DMS53 treated with DMSO at 0.1 percent for 48 hours (cell line): ENCODE data around the gene NINL.
A peak's percentile ranks its signal among the peaks of the same experiment; 100 is the strongest.

Source experiments
- DNase-seq: peaks from one replicate; lab custom pipeline; 2025; ENCODE audit not compliant: unreplicated experiment; lab: John Stamatoyannopoulos, UW

The NINL gene

GRCh38 chr20:25533920-25534700 lies 51.2 kb downstream of the NINL start:
- no peak for DNase-seq

GRCh38 chr20:25532971-25533391 lies 52.4 kb downstream of the NINL start:
- no peak for DNase-seq

- DNase-seq, result no peak
Observed at GRCh38 chr20:25532015-25532751, 53.1 kb downstream of the NINL start.

GRCh38 chr20:25529295-25529951 lies 55.9 kb downstream of the NINL start:
- no peak for DNase-seq

GRCh38 chr20:25527949-25528348 lies 57.4 kb downstream of the NINL start:
- DNase-seq, result no peak

- no peak for DNase-seq
Observed at GRCh38 chr20:25526446-25526845, 58.9 kb downstream of the NINL start.

GRCh38 chr20:25525867-25526266 lies 59.5 kb downstream of the NINL start:
- DNase-seq, result no peak

GRCh38 chr20:25525295-25525694 lies 60.0 kb downstream of the NINL start:
- no peak for DNase-seq

- DNase-seq, result no peak
Observed at GRCh38 chr20:25521382-25521781, 63.9 kb downstream of the NINL start.

- no peak for DNase-seq
Observed at GRCh38 chr20:25517124-25517523, 68.2 kb downstream of the NINL start.

- DNase-seq, result no peak
Observed at GRCh38 chr20:25514747-25515340, 70.5 kb downstream of the NINL start.

GRCh38 chr20:25514195-25514594 lies 71.1 kb downstream of the NINL start:
- DNase-seq, result no peak

GRCh38 chr20:25512709-25513108 lies 72.6 kb downstream of the NINL start:
- DNase-seq, result no peak

- DNase-seq, result no peak
Observed at GRCh38 chr20:25511183-25511582, 74.1 kb downstream of the NINL start.

GRCh38 chr20:25510721-25511120 lies 74.6 kb downstream of the NINL start:
- no peak for DNase-seq

- DNase-seq, result no peak
Observed at GRCh38 chr20:25510202-25510601, 75.1 kb downstream of the NINL start.

- no peak for DNase-seq
Observed at GRCh38 chr20:25509084-25509483, 76.2 kb downstream of the NINL start.

- DNase-seq, result peak; percentile 3
Observed at GRCh38 chr20:25508083-25508770, 77.1 kb downstream of the NINL start.

GRCh38 chr20:25507385-25508082 lies 77.8 kb downstream of the NINL start:
- no peak for DNase-seq

GRCh38 chr20:25504366-25505135 lies 80.8 kb downstream of the NINL start:
- DNase-seq, result no peak
